ENCODE results near the gene PTDSS2. TPM values are rescaled to one million over a fixed set of nuclear protein-coding genes. Genes with fewer than 3 reads are reported as not detected.

Gene PTDSS2
- total RNA-seq, 1 experiment from 2014 or later: 37.6 TPM

DNA sequence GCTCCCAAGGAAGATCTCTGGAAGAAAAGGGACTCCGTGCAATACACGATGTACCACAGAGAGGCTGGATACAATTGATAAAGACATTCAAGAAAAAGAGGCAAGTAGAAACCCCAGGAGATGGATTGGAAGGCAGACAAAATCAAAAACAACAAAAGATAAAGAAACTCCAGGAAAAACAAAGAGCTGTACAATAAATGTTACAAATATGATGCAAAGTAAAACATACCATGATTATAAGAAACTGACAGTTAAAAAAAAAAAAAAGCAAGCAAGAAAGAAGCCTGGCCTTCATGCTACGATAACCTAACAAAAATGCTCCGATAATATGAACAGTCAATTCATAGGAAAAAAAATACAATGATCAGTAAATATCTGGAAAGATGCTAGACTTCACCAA lies 24.8 kb upstream of the PTDSS2 start:
- H3K27me3 ChIP-seq (replicated peaks; ENCODE audit: insufficient read depth, low read depth, low read length, poor library complexity): peaks cover 13% of the 10 kb centered on the region
- POLR2A ChIA-PET (ENCODE audit: low non-redundant PET): no interaction called here
- intact Hi-C loops (cut with micrococcal nuclease; ENCODE audit: unreplicated experiment): no loop called here
- no TSS peak for BruUV-seq (replicated peaks)
- H3K27ac ChIP-seq (ENCODE audit: low read depth, low read length, poor library complexity, severe bottlenecking): no peak overlapping the region
- no peaks in the 10 kb centered on the region for H3K36me3 ChIP-seq (ENCODE audit: insufficient read depth, low read length, poor library complexity, severe bottlenecking)
- CTCF ChIA-PET: no interaction called here
- no peaks in the 10 kb centered on the region for H3K4me1 ChIP-seq (ENCODE audit: insufficient read depth, low read length, poor library complexity, severe bottlenecking)
- H3K9me3 ChIP-seq (ENCODE audit: low read depth, low read length, poor library complexity, severe bottlenecking): no peaks in the 10 kb centered on the region
- TF ChIP-seq, protein P1, sequence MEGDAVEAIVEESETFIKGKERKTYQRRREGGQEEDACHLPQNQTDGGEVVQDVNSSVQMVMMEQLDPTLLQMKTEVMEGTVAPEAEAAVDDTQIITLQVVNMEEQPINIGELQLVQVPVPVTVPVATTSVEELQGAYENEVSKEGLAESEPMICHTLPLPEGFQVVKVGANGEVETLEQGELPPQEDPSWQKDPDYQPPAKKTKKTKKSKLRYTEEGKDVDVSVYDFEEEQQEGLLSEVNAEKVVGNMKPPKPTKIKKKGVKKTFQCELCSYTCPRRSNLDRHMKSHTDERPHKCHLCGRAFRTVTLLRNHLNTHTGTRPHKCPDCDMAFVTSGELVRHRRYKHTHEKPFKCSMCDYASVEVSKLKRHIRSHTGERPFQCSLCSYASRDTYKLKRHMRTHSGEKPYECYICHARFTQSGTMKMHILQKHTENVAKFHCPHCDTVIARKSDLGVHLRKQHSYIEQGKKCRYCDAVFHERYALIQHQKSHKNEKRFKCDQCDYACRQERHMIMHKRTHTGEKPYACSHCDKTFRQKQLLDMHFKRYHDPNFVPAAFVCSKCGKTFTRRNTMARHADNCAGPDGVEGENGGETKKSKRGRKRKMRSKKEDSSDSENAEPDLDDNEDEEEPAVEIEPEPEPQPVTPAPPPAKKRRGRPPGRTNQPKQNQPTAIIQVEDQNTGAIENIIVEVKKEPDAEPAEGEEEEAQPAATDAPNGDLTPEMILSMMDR (conservative IDR thresholded peaks at IDR 0.05; ENCODE audit: low read depth, low read length): no peak
- TF ChIP-seq EZH2 (IDR thresholded peaks at IDR 0.05; ENCODE audit: borderline replicate concordance, low read depth, low read length, poor library complexity, severe bottlenecking): no peak
- DNase-seq (ENCODE audit: low spot score): no peak
- H3K4me3 ChIP-seq (ENCODE audit: low read depth, low read length, poor library complexity, severe bottlenecking): no peak overlapping the region

DNA sequence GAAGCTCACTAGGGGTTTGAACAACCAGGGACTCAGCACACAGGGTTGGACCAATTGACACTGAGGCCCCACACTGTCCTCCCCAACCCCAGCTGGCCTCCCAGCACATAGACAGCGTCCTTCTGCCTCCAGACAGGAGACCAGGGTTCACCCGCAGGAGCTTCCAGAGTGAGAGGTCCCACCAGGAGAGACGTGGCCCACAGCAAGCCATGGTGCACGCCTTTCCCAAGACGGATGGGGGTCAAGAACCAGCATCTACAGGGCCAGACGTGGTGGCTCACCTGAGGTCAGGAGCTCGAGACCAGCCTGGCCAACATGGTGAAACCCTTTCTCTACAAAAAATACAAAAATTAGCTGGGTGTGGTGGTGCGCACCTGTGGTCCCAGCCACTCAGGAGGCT lies 23.2 kb upstream of the PTDSS2 start:
- H3K4me3 ChIP-seq (ENCODE audit: low read depth, low read length, poor library complexity, severe bottlenecking): no peak overlapping the region
- no peaks in the 10 kb centered on the region for H3K36me3 ChIP-seq (ENCODE audit: insufficient read depth, low read length, poor library complexity, severe bottlenecking)
- intact Hi-C loops (cut with micrococcal nuclease; ENCODE audit: unreplicated experiment): no loop called here
- no peaks in the 10 kb centered on the region for H3K4me1 ChIP-seq (ENCODE audit: insufficient read depth, low read length, poor library complexity, severe bottlenecking)
- no peak overlapping the region for H3K27ac ChIP-seq (ENCODE audit: low read depth, low read length, poor library complexity, severe bottlenecking)
- H3K9me3 ChIP-seq (ENCODE audit: low read depth, low read length, poor library complexity, severe bottlenecking): no peaks in the 10 kb centered on the region
- TF ChIP-seq, protein P1 (conservative IDR thresholded peaks at IDR 0.05; ENCODE audit: low read depth, low read length): no peak
- no peak for TF ChIP-seq EZH2 (IDR thresholded peaks at IDR 0.05; ENCODE audit: borderline replicate concordance, low read depth, low read length, poor library complexity, severe bottlenecking)
- no TSS peak for BruUV-seq (replicated peaks)
- DNase-seq (ENCODE audit: low spot score): no peak
- H3K27me3 ChIP-seq (replicated peaks; ENCODE audit: insufficient read depth, low read depth, low read length, poor library complexity): peaks cover 13% of the 10 kb centered on the region
- POLR2A ChIA-PET (ENCODE audit: low non-redundant PET): no interaction called here
- CTCF ChIA-PET: interaction anchor here (0.9 kb wide), 1 partner anchor 176 kb away, joined by 3 read pairs; no protein-coding TSS in a partner anchor

DNA sequence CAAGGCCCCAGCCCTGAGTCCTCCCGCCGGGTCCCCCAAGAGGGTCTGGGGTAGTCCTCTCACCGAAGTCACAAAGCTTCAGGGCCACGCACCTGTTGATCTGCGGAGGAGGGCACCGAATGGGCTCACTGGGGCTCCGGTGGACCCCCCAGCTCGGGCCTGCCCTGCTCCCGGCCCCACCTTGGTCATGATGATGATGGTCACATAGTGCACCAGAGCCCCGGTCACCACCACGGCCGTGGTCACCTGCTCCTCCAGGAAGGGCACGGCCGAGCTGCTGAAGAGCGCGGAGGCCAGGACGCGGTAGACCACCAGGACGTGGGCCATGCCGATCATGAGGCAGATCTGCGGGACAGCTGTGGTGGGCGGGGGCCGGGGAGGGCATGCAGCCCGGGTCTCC lies 21.8 kb upstream of the PTDSS2 start:
- intact Hi-C loops (cut with micrococcal nuclease; ENCODE audit: unreplicated experiment): no loop called here
- Histone ChIP-seq H3K27me3 (replicated peaks; ENCODE audit: insufficient read depth, low read depth, low read length, poor library complexity) (peaks cover 13% of the 10 kb centered on the region), H3K36me3 (ENCODE audit: insufficient read depth, low read length, poor library complexity, severe bottlenecking) (no peaks in the 10 kb centered on the region), H3K4me3 (ENCODE audit: low read depth, low read length, poor library complexity, severe bottlenecking) (no peak overlapping the region), H3K4me1 (ENCODE audit: insufficient read depth, low read length, poor library complexity, severe bottlenecking) (no peaks in the 10 kb centered on the region), H3K27ac (ENCODE audit: low read depth, low read length, poor library complexity, severe bottlenecking) (no peak overlapping the region), H3K9me3 (ENCODE audit: low read depth, low read length, poor library complexity, severe bottlenecking) (no peaks in the 10 kb centered on the region)
- DNase-seq (ENCODE audit: low spot score): no peak
- POLR2A ChIA-PET (ENCODE audit: low non-redundant PET): no interaction called here
- CTCF ChIA-PET: no interaction called here
- no TSS peak for BruUV-seq (replicated peaks)
- TF ChIP-seq EZH2 (IDR thresholded peaks at IDR 0.05; ENCODE audit: borderline replicate concordance, low read depth, low read length, poor library complexity, severe bottlenecking): no peak
- TF ChIP-seq, protein P1 (conservative IDR thresholded peaks at IDR 0.05; ENCODE audit: low read depth, low read length): no peak

Measured in A673 (cell line).